Common myeloid progenitor, CD34-positive (primary cell): ENCODE results near the gene SNRNP27.
A peak's percentile ranks its signal among the peaks of the same experiment; 100 is the strongest.

ENCODE experiments used
- CTCF ChIA-PET: fragments of 350-600 bp; sonication (Branson Sonifier 250); formaldehyde crosslinking; loops from one replicate; lab custom pipeline; 2021; ENCODE audit warnings: antibody characterized with exemption; lab: Charles Lee
- POLR2A ChIA-PET: fragments of 350-600 bp; sonication (Branson Sonifier 250); formaldehyde crosslinking; loops from one replicate; lab custom pipeline; 2021; ENCODE audit warnings: antibody characterized with exemption; lab: Charles Lee
- DNase-seq, 3 donors: peaks; one replicate each; pipeline versions ENCODE4 v3.0.0 to v3.0.0-alpha.2; 2013
- H3K27ac ChIP-seq, 2 experiments: 1 replicate in 1 of 2; 2 replicates in 1 of 2; pipeline ENCODE4 v1.7.0; 2013; ENCODE audit warnings: inconsistent platforms in 2 of 2, low read length in 2 of 2, mild to moderate bottlenecking in 2 of 2, low read depth in 1 of 2, moderate library complexity in 1 of 2; ENCODE audit not compliant: severe bottlenecking in 2 of 2, insufficient read depth in 1 of 2, poor library complexity in 1 of 2
- H3K27me3 ChIP-seq, 5 experiments: replicated peaks in 2 of 5; 1 replicate in 3 of 5; 2 replicates in 2 of 5; pipeline versions ENCODE4 v1.6.1 to v1.7.0; 2013; ENCODE audit warnings: low read length in 4 of 5, mild to moderate bottlenecking in 2 of 5, moderate library complexity in 2 of 5, inconsistent platforms in 1 of 5; ENCODE audit not compliant: insufficient read depth in 5 of 5, control insufficient read depth in 4 of 5
- H3K36me3 ChIP-seq, 4 experiments: 1 replicate in 2 of 4; 2 replicates in 2 of 4; pipeline versions ENCODE4 v1.6.1 to v1.7.0; 2013; ENCODE audit warnings: low read length in 3 of 4, control low read depth in 1 of 4, mild to moderate bottlenecking in 1 of 4; ENCODE audit not compliant: control insufficient read depth in 4 of 4, insufficient read depth in 4 of 4
- H3K4me1 ChIP-seq, 4 experiments: 1 replicate in 3 of 4; 2 replicates in 1 of 4; pipeline versions ENCODE4 v1.6.1 to v1.7.1; 2013; ENCODE audit warnings: low read length in 3 of 4, mild to moderate bottlenecking in 3 of 4, control low read depth in 1 of 4, inconsistent platforms in 1 of 4, moderate library complexity in 1 of 4; ENCODE audit not compliant: control insufficient read depth in 4 of 4, insufficient read depth in 4 of 4; ENCODE audit errors: control extremely low read depth in 1 of 4
- H3K4me3 ChIP-seq, 7 experiments: 1 replicate in 4 of 7; 2 replicates in 3 of 7; pipeline versions ENCODE4 v1.5.1 to v1.7.0; 2013; ENCODE audit warnings: mild to moderate bottlenecking in 7 of 7, low read length in 6 of 7, moderate library complexity in 6 of 7, inconsistent platforms in 2 of 7, low read depth in 2 of 7, control low read depth in 1 of 7; ENCODE audit not compliant: insufficient read depth in 4 of 7, control insufficient read depth in 1 of 7; ENCODE audit errors: extremely low read depth in 1 of 7
- H3K9me3 ChIP-seq, 5 experiments: 1 replicate in 4 of 5; 2 replicates in 1 of 5; pipeline versions ENCODE4 v1.6.1 to v1.7.1; 2013; ENCODE audit warnings: low read length in 4 of 5, mild to moderate bottlenecking in 2 of 5, inconsistent platforms in 1 of 5, low read depth in 1 of 5, moderate library complexity in 1 of 5; ENCODE audit not compliant: control insufficient read depth in 4 of 5, insufficient read depth in 2 of 5; ENCODE audit errors: control extremely low read depth in 1 of 5
- WGBS: methylation state at CpG from one replicate; pipeline ENCODE4 v1.1.5; 2013; ENCODE audit not compliant: insufficient coverage; 5-methylcytosine and 5-hydroxymethylcytosine counted together

Gene SNRNP27

GRCh38 chr2:69916106-69916505, 22.4 kb downstream of the SNRNP27 start:
- H3K4me1 ChIP-seq = peaks cover 6 to 49% (median 32%) of the 10 kb centered on the region in 4 experiments
- peak overlapping the region; percentile 64 to 84 for H3K27ac ChIP-seq
- no CpG with 5 or more reads among the region's 2 CpGs for WGBS
- ChIA-PET CTCF (interaction anchor here (0.7 to 6.8 kb wide), 7 partner anchors 30 to 227 kb away, joined by 3 to 96 read pairs (median 3); no protein-coding TSS in a partner anchor), POLR2A (interaction anchor here (0.6 to 1.6 kb wide), 6 partner anchors 13 to 229 kb away, joined by 3 to 5 read pairs (median 3); no protein-coding TSS in a partner anchor)
- DNase-seq = no peak
- no peaks in the 10 kb centered on the region for H3K9me3 ChIP-seq
- H3K36me3 ChIP-seq = peaks cover 3 to 25% (median 10%) of the 10 kb centered on the region in 4 experiments
- H3K27me3 ChIP-seq = no peaks in the 10 kb centered on the region
- H3K4me3 ChIP-seq = peak overlapping the region in 6 of 7 experiments; percentile 84 to 91 (median 86)

- Histone ChIP-seq H3K36me3 (peaks cover 12 to 40% (median 20%) of the 10 kb centered on the region in 4 experiments), H3K4me3 (peak overlapping the region in 2 of 7 experiments; percentile 8 to 87), H3K9me3 (no peaks in the 10 kb centered on the region), H3K27ac (peak overlapping the region in 1 of 2 experiments; percentile 47), H3K4me1 (peaks cover 6 to 46% (median 32%) of the 10 kb centered on the region in 4 experiments), H3K27me3 (no peaks in the 10 kb centered on the region)
- ChIA-PET CTCF (interaction anchor here (1.0 to 6.8 kb wide), 5 partner anchors 27 to 225 kb away, joined by 3 to 38 read pairs (median 3); no protein-coding TSS in a partner anchor), POLR2A (interaction anchor here (0.7 kb wide), 1 partner anchor 28 kb away, joined by 3 read pairs; no protein-coding TSS in a partner anchor)
- 29% methylated on average over 1 of the region's 3 CpGs for WGBS
- peak in 2 of 3 donors; percentile 39 to 54 for DNase-seq
Observed at GRCh38 chr2:69917852-69918251, 24.1 kb downstream of the SNRNP27 start.

DNA sequence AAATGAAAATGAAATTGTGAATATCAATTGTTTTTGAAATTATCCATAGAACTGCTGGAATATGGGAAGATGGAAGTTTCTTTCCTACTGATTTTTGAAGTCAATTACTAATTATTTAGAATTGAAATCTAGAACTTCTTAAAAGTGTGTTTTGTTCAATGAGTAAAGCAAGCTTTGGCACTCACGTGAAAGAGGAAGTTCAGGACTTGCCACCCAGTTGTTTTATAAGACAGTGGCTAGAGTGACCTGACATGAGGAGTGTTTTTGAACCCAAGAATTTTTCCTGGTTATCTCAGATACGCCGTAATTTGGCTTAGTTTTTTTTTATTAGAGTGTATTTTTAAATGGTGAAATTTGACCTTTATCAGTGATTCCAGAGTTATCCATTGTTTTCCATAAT, 24.6 kb downstream of the SNRNP27 start:
- ChIA-PET POLR2A (interaction anchor here (0.7 kb wide), 1 partner anchor 28 kb away, joined by 3 read pairs; no protein-coding TSS in a partner anchor), CTCF (interaction anchor here (1.0 to 1.6 kb wide), 2 partner anchors 64 to 225 kb away, joined by 3 to 4 read pairs; no protein-coding TSS in a partner anchor)
- WGBS = 0% methylated on average over 1 of the region's 3 CpGs
- Histone ChIP-seq H3K4me1 (peaks cover 6 to 41% (median 32%) of the 10 kb centered on the region in 4 experiments), H3K27me3 (no peaks in the 10 kb centered on the region), H3K36me3 (peaks cover 16 to 45% (median 21%) of the 10 kb centered on the region in 4 experiments), H3K9me3 (no peaks in the 10 kb centered on the region), H3K4me3 (peak overlapping the region in 2 of 7 experiments; percentile 8 to 87), H3K27ac (peak overlapping the region in 1 of 2 experiments; percentile 47)
- DNase-seq = peak in 2 of 3 donors; percentile 57 to 69

GRCh38 chr2:69923116-69923515, 29.4 kb downstream of the SNRNP27 start:
- POLR2A ChIA-PET = no interaction called here
- no peak for DNase-seq
- Histone ChIP-seq H3K4me3 (no peak overlapping the region), H3K27ac (no peak overlapping the region), H3K36me3 (peaks cover 23 to 66% (median 29%) of the 10 kb centered on the region in 4 experiments), H3K27me3 (no peaks in the 10 kb centered on the region), H3K4me1 (peaks cover 0 to 11% (median 3%) of the 10 kb centered on the region in 4 experiments), H3K9me3 (no peaks in the 10 kb centered on the region)
- CTCF ChIA-PET = interaction anchor here (0.8 to 2.8 kb wide), 3 partner anchors 8 to 11 kb away, joined by 3 to 9 read pairs (median 4); no protein-coding TSS in a partner anchor
- 100% methylated on average over 2 of the region's 3 CpGs for WGBS

- ChIA-PET CTCF (interaction anchor here (0.7 to 1.5 kb wide), 3 partner anchors 8 to 16 kb away, joined by 3 read pairs; no protein-coding TSS in a partner anchor), POLR2A (no interaction called here)
- DNase-seq = no peak
- no peaks in the 10 kb centered on the region for H3K27me3 ChIP-seq
- H3K27ac ChIP-seq = no peak overlapping the region
- peaks cover 15 to 53% (median 24%) of the 10 kb centered on the region in 4 experiments for H3K36me3 ChIP-seq
- H3K4me3 ChIP-seq = peak overlapping the region in 1 of 7 experiments; percentile 27
- no peaks in the 10 kb centered on the region for H3K9me3 ChIP-seq
- 90% methylated on average over 3 of the region's 3 CpGs for WGBS
- H3K4me1 ChIP-seq = peaks cover 3 to 11% (median 4%) of the 10 kb centered on the region in 4 experiments
Observed at GRCh38 chr2:69926849-69927515, 33.2 kb downstream of the SNRNP27 start.

- Histone ChIP-seq H3K27me3 (no peaks in the 10 kb centered on the region), H3K4me3 (no peak overlapping the region), H3K36me3 (peaks cover 19 to 41% (median 31%) of the 10 kb centered on the region in 4 experiments), H3K27ac (no peak overlapping the region), H3K4me1 (peaks cover 22 to 35% (median 25%) of the 10 kb centered on the region in 4 experiments), H3K9me3 (no peaks in the 10 kb centered on the region)
- ChIA-PET POLR2A (no interaction called here), CTCF (interaction anchor here (1.2 to 1.7 kb wide), 2 partner anchors 9 to 12 kb away, joined by 4 to 6 read pairs; no protein-coding TSS in a partner anchor)
- WGBS = 83% methylated on average over 7 of the region's 7 CpGs
- DNase-seq = no peak
Observed at GRCh38 chr2:69931832-69932595, 38.3 kb downstream of the SNRNP27 start.
